ENCODE measurements around the gene CCR7.

The CCR7 gene

DNA sequence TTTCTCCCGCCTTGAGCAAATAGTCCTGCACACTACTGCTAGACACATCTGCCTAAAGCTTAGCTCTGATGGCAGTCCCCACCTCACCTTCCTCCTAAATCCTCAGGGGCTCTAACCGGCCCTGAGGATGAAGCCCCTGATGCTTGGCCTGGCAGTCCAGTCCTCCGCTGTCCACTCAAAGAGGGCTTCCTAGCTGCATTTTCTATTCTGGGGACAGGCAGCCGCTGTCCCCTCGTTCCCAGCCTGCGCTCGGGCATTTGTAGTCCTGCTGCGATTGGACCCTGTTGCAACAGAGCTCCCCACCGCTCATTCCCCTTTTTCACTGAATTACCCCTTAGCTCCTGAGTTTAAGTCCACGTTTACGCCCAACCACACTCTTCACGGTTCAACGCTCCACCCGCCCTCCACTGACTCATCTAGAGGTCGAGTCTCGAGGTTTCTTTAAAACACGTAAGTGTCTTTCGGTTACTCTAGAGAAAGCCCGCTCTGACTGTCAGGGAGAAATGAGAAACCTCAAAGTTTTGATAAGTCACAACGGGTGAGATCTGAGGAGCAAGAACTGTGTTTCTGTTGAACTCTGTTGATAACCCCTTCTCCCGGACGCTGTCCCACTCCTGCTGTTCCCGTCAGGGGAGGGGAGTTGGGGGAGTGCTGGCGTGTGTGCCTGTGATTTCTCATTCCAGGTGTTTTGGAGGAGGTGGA is 4.5 kb downstream of the CCR7 start:
- DNase-seq, result peak; percentile 89

DNA sequence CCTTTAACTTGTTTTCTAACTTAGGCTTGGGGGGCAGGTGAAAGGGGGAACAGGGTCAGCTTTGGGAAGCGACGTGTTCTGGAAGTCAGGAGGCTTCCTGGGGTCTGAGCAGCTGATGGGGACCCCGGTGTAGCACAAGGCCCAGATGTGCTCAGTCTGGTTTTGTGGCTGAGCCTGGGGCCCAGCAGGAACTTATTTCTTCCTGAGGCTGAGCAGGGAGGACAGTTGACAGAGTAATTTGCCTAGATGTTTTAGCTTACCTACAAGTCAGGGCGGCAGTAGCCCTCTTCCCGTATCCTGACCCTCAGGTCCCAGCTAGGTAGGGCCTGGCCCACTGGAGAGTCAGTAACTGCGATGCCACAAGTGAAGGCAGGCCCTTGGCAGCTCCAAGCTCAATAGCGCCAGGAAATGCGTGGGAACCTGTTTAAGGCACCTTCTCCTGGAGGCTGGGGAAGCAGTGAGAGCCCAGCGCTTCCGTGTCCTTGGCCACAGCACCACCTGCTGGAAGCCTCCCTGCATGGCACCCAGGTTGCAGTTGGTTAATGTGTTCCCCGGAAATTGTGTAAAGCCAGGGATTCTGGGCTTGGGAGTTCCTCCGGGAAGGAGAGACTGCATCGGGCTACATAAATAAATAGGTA is 5.2 kb downstream of the CCR7 start:
- DNase-seq, result peak; percentile 95

DNA sequence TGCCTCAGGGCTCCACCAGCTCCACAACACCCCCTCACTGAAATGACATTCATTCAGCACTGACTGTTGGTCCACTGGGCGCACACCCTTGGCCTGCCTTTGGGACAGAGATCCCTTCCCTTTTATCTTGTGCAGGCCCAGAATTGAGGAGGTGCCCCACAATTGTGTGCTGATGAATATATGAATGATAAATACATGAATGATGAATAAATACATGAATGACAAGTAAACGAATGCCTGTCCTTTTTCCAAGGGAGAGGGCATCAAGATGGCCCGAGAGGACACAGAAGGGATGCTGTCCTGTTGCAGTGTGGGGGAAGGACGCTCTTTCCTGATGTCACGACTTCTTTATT is 5.7 kb downstream of the CCR7 start:
- DNase-seq, result no peak

DNA sequence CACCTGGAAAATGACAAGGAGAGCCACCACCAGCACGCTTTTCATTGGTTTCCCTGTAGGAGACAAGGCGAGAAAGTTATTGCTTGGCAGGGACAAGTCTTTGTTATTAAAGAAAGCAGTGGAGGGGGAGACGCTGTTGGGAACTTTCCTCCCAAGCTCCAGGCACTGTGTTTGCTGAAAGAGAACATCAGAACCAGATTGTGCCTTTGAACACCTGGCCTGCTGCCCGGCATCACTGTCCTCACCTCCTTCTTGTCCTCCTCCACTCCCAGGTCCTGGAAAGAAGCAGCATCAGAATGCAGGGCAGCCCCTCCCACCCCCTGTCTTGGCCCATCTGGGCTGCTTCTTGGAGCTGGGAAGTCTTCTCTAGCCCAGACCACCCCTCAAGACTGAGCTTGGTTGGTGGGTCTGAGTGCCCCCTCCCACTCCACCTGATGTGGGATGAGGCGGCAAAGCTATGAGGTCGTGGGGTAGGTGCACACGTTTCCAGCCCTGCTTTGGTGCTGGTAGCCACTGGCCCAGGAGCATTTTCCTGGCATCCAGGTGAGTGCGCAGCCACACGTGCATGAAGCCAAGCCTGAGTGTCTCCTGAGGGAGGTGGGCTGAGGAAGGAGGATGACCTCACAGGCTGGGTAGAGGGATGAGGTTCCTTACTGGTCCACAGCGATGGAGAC is 6.2 kb downstream of the CCR7 start:
- DNase-seq, result peak; percentile 65

DNA sequence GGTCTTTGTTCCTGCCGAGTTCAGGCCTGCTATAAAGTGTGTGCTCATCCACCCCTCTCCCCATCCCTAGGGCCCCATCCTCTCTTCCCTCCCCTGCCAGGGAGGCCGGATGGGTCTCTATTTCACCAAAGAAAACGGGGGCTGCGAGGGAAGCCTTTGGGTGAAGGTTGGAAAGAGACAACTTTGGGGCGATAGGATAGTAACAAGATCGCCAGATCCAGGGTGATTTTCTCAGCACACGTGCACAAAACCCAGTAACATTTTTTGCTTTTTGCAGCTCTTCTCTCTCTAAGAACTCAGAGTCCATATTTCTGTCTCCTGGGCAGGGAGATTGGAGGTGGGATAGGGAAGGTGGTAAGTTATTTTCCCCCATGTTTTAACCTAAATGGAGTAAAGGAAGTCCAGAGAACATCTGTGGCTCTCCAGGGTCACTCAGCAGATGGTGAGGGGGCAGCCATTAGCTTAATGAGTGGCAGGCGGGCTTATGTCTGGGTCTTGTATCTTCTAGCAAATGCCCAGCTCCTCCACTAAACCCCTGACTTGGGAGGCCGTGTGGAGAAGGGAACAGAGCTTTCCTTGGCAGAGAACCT is 6.9 kb downstream of the CCR7 start:
- DNase-seq, result peak; percentile 57

DNA sequence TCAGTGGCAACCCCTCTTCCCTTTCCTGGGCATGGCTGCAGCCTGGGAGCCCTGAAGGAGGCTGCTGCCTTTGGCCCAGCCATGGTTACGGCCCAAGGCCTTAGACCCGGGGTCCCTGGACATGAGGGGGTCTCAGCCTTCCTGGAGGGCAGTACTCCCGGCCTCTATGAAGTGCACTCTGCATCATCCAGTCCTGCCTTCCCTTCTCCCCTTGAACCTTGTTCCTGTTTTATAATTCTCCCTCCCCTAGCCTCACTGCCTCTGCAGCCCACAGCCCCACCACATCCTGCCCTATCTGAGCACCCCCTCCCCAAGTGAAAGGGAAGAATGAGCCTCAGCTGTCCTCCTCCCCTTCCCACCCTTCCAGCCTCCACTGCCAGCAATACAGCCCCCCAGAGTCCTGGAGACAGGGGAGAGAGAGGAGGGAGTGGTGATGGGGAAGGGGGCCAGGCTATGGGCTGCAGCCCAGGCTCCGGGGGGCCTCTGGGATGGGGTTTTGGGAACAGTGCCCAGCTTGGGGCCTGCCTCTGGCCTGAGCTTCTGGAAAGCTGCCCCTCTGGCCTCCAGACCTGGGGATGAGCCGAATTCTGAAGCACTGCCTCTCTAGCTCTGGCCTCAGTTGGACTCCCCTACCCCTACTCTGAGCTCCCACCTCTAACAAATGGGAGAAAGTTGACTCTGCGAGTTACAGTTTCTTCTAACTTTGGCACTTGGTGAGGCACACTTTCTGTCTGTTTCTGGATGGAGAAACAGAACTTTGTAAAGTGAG is 7.6 kb downstream of the CCR7 start:
- peak; percentile 62 for DNase-seq

DNA sequence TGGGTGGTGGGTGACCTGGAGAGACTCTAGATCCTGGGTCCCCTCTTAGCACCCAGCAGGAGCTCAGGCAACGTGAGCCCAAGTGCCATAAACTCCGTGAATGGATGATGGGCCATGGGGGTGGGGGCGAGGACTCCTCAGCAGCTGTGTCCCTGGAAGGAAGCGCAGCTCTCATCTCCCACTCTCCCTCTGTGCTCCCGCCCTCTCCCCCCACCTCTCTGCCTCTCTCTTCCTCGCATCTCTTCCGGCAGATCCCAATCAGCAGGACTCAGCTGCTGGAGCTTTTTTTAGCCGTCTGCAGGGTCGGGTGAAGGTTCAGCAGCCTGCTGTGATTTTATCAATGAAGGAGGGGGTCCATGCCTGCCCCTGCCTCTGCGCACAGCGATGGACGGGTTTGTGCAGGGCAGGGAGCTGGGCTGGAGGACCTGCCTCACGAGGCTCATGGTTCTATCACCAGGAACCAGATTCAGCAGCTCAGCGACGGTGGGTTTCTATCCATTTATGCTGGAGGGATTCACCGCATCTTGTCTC is 8.3 kb downstream of the CCR7 start:
- DNase-seq, result peak; percentile 63

DNA sequence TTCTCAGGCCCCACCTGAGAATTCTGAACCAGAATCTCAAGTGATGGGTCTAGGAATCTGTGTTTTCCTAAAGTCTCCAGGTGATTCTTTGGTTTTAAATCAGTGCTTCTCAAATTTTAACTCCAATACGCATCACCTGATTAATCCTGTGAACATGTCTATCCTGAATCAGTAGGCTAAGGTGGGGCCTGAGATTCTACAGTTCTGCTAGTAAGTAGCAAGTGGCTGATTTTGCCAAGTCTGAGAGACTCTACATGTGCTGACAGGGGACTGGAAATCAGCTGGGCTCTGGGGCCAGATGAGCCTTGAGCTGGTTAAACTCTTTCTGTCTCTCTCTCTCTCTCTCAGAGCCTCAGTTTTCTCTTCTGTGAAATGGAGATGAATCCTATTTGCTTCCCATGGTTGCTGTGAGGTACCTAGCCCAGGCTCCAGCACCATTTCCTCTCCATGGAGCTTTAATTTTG is 9.0 kb downstream of the CCR7 start:
- no peak for DNase-seq

DNA sequence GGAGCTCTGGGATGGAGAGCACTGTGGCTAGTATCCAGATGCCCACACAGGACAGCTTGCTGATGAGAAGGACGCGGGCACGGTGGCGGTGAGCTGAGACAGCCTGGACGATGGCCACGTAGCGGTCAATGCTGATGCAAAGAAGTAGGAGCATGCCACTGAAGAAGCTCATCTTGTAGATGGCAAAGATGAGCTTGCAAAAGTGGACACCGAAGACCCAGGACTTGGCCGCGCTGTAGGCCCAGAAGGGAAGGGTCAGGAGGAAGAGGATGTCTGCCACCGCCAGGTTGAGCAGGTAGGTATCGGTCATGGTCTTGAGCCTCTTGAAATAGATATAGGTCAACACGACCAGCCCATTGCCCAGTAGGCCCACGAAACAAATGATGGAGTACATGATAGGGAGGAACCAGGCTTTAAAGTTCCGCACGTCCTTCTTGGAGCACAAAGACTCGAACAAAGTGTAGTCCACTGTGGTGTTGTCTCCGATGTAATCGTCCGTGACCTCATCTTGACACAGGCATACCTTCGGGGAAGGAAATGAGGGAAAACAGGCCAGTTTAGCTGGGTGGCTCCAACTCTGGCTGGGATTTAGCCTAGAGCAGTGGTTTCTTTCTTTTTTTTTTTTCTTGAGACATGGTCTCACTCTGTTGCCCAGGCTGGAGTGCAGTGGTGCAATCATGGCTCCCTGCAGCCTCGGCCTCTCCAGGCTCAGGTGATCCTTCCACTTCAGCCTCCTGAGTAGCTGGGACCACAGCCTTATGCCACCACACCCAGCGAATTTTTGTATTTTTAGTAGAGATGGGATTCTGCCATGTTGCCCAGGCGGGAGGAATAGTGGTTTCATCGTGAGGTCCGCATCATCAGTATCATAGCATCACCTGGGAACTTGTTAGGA is 9.7 kb downstream of the CCR7 start:
- DNase-seq, result peak; percentile 60

DNA sequence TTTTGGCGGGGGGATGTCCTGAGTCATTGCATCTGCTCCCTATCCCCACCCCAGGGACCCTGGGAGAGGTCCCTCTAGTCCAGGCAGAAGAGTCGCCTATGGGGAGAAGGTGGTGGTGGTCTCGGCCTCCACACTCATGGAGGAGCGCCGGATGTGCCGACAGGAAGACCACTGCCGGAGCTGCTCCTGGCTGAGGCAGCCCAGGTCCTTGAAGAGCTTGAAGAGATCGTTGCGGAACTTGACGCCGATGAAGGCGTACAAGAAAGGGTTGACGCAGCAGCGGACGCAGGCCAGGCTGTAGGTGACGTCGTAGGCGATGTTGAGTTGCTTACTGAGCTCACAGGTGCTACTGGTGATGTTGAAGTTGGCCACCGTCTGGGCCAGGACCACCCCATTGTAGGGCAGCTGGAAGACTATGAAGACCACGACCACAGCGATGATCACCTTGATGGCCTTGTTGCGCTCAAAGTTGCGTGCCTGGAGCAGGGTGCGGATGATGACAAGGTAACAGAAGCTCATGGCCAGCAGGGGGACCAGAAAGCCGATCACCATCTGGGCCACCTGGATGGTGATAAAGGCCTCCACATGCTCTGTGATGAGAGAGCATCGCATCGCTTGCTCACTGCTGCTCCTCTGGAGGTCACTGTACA is 10.5 kb downstream of the CCR7 start:
- DNase-seq, result peak; percentile 75

DNA sequence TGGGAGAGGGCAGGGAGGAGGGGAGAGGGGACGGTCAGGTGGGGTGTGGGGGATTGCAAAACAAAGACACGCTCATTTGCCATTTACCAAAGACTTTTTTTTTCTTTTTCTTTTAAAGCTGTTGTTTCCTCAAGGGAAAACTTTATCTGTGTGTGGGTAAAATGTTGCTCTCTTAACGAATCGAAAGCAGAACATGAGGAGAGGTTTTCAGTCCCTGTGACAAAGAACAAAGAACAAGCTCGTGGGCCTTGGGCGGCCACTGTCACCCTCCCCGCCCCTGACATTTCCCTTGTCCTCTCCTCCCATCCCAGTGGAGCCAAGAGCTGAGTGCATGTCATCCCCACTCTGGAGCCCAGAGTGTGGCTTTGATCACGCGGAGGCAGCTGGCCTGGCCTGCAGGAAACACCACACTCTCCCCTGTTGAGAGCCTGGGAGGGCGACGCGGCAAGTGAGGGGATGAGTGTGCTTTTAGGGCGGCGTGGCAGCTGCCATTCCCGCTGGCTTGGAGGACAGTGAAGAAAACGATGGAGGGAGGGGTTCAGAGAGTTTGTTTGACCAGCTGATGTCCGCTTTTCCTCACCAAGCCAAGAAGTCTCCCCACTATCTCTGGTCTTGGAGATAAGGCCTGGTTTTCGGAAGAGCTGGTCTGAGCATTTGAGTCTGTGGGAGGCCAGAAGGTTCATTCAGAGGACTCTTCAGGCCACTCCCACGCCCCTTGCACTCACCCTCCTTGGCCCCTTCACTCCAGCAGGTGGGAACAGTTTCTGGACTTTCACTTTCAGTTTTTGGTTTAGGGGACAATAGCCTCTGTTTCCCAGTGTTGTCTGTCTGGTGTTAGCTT is 11.4 kb downstream of the CCR7 start:
- peak; percentile 81 for DNase-seq

DNA sequence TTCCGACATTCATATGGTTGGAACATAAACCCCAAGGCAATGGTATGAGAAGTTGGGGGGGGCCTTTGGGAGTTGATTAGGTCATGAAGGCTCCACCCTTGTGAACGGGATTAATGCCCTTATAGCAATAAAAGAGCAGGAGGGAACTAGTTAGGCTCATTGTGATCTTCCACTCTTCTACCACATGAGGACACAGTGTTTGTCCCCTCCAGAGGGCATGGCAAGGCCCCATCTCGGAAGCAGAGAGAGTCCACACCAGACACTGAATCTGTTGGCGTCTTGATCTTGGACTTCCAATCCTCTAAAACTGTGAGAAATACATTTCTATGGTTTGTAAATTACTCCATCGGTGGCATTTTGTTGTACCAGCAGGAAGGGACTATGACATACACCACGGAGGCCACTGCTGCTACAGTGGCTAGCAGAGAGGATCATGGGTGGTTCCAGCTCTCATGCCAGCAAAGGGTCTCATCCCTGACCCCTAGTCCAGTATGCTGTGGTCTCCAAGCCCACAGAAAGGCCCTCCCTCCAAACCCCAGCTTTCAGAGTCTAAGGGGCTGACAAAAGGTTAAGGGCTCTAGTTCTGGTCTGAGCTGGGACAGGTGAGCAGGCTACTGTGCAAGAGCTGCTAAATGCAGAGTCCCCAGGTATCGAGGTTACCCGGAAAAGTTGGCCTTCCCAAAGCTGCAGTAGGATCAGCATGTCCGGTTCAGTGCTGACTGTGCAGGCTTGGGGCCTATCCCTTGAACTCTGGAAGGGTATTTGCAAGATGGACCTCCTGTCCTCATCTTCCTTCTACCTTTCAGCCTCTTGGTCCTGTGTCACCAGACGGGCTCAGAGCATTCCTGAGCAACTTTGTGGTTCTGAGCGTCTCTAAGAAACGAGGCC is 12.2 kb downstream of the CCR7 start:
- DNase-seq, result peak; percentile 75

DNA sequence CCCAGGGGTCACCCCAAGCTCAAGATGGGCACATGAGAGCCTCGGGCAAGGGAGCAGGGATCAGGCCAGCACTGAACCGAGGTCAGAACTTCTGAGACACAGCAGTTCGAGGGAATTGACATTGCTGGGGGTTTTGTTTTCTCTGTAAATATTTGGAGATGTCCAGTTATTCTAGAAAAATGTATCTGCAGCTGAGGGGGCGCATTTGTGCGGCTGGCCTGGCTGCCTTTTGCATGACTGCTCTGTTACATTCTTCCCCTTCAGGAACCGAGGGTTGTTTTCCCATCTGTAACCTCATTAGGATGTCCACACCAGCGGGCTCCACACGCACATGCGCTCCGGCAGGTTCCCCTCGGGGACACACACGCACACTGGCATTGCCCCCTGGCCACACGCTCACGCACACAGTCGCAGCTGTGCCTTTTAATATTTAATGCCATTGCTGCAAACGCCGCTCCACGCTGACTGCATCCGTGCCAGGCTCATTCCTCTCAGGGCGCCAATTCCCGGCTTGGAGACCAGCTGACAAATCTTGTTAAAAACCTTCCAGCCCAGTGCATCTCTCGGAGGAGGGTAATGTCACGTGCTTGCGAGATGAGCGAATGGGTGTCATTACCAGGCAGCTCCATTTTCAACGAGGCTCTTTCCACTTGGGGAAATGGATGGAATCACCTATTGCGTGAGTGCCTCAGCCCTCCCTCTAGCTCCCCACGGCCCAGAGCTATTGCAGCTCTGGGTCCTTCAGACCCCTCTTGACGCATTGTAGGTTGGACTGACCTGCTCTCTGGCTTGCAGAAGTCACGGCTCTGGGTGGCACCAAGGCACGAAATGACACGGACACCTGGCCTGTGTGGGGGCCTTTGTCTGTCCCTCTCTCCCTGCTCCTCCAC is 13.1 kb downstream of the CCR7 start:
- peak; percentile 80 for DNase-seq

DNA sequence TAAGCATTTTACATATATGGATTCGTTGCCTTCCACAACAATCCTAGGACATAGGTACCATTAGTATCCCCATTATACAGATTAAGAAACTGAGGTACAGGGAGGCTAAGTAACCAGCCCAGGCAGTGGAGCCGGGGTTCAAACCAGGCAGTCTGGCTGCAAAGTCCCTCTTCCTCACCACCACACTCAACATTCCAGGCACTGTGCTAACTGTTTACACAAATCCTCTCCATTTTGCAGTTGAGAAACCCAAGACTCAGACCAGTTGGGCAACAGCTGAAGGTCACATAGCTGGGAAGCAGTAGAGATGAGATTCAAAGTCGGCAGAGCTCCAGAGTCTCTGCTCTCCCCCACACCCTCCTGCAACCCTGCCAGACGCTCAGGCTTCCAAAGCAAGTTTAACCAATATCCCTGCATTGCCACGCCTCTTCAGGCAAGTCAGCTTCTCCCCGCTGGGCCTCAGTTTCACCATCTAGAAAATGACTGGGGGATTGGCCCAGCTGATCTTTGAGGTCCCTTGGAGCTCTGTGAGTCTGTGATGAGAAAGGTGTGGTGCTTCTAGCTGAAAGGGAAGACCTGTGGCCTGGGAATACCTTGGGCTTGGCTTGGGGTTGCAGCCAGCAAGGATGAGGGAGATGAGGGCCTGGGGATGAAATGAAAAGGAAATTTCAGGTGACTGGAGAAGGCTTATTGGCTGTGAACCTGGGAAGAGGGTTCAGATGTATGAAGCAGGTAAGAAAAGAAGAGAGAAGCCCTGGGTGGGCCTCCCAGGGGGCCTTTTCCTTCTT is 14.0 kb downstream of the CCR7 start:
- peak; percentile 77 for DNase-seq

DNA sequence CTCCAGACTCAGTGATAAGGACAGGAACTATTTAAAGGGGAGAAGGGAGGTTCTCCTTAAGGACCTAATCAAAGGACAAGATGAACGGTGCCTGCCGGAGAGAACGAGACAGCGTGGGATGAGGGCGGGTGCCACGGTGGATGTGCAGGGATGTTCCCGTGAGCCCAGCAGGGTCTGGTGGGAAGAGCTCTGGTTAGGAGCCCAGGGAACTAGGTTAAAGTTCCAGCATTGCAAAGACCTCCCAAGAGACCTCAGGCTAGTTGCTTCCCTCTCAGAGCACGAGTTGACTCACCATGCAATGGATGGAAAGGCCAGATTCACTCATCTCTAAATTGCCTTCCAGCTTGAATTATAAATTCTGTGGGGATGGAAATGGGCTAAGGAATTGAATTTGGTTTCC is 14.7 kb downstream of the CCR7 start:
- peak; percentile 59 for DNase-seq

DNA sequence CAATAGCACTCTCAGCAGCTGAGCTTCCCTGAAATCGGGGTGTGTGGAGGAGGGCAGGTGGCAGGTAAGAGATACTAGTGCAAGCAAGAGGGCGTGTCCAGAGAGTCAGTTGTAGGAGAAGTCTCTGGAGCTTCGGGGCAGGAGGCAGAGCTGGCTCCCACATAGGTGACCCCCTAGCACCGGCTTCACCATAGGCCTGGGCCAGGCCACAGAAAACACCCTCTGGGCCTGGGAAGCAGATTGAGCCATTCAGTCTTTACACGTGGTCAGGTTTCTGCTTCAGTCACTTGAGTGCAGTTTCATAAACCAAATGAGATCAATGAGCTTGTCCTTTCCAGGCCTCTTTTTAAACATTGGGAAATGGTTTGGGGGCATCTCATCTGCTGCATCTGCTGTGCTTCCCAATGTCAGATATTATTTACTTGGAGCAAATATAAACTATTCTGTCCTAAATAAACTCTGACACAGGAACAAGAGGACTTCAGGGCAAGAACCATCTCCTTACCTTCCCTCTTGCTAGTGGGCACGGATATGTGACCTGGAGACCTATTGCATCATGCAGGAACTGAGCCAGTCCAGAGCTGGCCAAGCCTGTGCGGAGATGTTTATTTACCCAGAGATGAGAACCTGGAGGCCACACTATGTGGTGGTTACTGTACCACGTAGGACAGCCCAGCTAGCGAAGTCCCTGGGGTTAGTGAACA is 16.1 kb downstream of the CCR7 start:
- peak; percentile 74 for DNase-seq
